Keratinocyte (primary cell): ENCODE results near the gene GSS. TPM values are rescaled to one million over a fixed set of nuclear protein-coding genes. Genes with fewer than 3 reads are reported as not detected.

Source experiments
- DNase-seq: peaks from one replicate; pipeline ENCODE4 v3.0.0-alpha.2; 2011; ENCODE audit warnings: low read depth, missing footprints, low spot score
- FAIRE-seq: peaks from 2 replicates; lab custom pipeline; 2011; peaks lifted over from hg19 to GRCh38; lab: Jason Lieb, UNC
- H2AFZ ChIP-seq: 2 replicates; pipeline ENCODE4 v1.6.0; 2012; ENCODE audit warnings: low read length, control low read depth, inconsistent platforms; ENCODE audit not compliant: control insufficient read depth
- H3K27ac ChIP-seq: 2 replicates; pipeline ENCODE4 v1.5.1; 2011; ENCODE audit warnings: low read length; ENCODE audit not compliant: control insufficient read depth, insufficient read depth
- H3K27me3 ChIP-seq: 3 replicates; pipeline ENCODE4 v1.6.0; 2011; ENCODE audit warnings: low read length; ENCODE audit not compliant: control insufficient read depth, insufficient read depth; ENCODE audit errors: extremely low read depth
- H3K36me3 ChIP-seq, 2 experiments: 2 replicates in 1 of 2; 3 replicates in 1 of 2; pipeline ENCODE4 v1.5.1; 2011; ENCODE audit warnings: low read length in 2 of 2, mild to moderate bottlenecking in 1 of 2; ENCODE audit not compliant: control insufficient read depth in 2 of 2, insufficient read depth in 2 of 2; ENCODE audit errors: extremely low read depth in 1 of 2
- H3K4me1 ChIP-seq: 3 replicates; pipeline ENCODE4 v1.5.1; 2011; ENCODE audit warnings: low read length; ENCODE audit not compliant: control insufficient read depth, insufficient read depth; ENCODE audit errors: extremely low read depth
- H3K4me2 ChIP-seq: 3 replicates; pipeline ENCODE4 v1.6.0; 2011; ENCODE audit warnings: low read depth, low read length; ENCODE audit not compliant: control insufficient read depth, insufficient read depth; ENCODE audit errors: extremely low read depth
- H3K4me3 ChIP-seq, 3 experiments: fragments of 200-600 bp in 1 of 3; sonication (generic) in 1 of 3; 2 replicates in 2 of 3; 3 replicates in 1 of 3; pipeline ENCODE4 v1.5.1; 2011 to 2016; ENCODE audit warnings: low read length in 3 of 3, mild to moderate bottlenecking in 3 of 3, control low read depth in 2 of 3, inconsistent platforms in 1 of 3, low read depth in 1 of 3, mixed read lengths in 1 of 3, mixed run types in 1 of 3, moderate library complexity in 1 of 3; ENCODE audit not compliant: control insufficient read depth in 2 of 3, insufficient read depth in 2 of 3; ENCODE audit errors: extremely low read depth in 1 of 3
- H3K79me2 ChIP-seq: 2 replicates; pipeline ENCODE4 v1.6.0; 2012; ENCODE audit warnings: low read length; ENCODE audit not compliant: control insufficient read depth, insufficient read depth
- H3K9ac ChIP-seq: 3 replicates; pipeline ENCODE4 v1.6.0; 2011; ENCODE audit warnings: low read length; ENCODE audit not compliant: control insufficient read depth, insufficient read depth; ENCODE audit errors: extremely low read depth
- H3K9me1 ChIP-seq: 3 replicates; pipeline ENCODE4 v1.6.0; 2011; ENCODE audit warnings: low read length; ENCODE audit not compliant: control insufficient read depth, insufficient read depth; ENCODE audit errors: extremely low read depth
- H3K9me3 ChIP-seq: 2 replicates; pipeline ENCODE4 v1.5.1; 2012; ENCODE audit warnings: low read depth, low read length; ENCODE audit not compliant: control insufficient read depth
- H4K20me1 ChIP-seq: 3 replicates; pipeline ENCODE4 v1.6.0; 2011; ENCODE audit warnings: low read length; ENCODE audit not compliant: control insufficient read depth, insufficient read depth; ENCODE audit errors: extremely low read depth
- EZH2 ChIP-seq: IDR thresholded peaks from one replicate; pipeline ENCODE4 v1.6.1; 2012; ENCODE audit warnings: inconsistent platforms, mild to moderate bottlenecking, low read length, moderate library complexity
- dilution Hi-C: fragments of 300-500 bp; cut with MboI; formaldehyde crosslinking; loops from one replicate; pipeline ENCODE4 v1.7.0; 2020; ENCODE audit warnings: low sequenced_read_pairs; ENCODE audit not compliant: extremely low pct_ligation_motif_present
- polyA plus RNA-seq, 5 experiments: library from polyadenylated mRNA; depleted of rRNA in 3 of 5; stranded (reverse) in 3 of 5; stranded (forward) in 1 of 5; unstranded in 1 of 5; fragments of >200 nt; gene quantifications; 1 replicate in 1 of 5; 2 replicates in 3 of 5; 3 replicates in 1 of 5; pipeline versions ENCODE4 v1.2.1 to v1.2.3, GENCODE V29; 2011 to 2012; ENCODE audit warnings: missing spikeins in 2 of 5, low read depth in 1 of 5, low replicate concordance in 1 of 5
- TF ChIP-seq, protein P1 (sequence below), 3 experiments: IDR thresholded peaks in 1 of 3; conservative IDR thresholded peaks in 1 of 3; optimal IDR thresholded peaks in 1 of 3; 2 replicates in 2 of 3; 3 replicates in 1 of 3; pipeline versions ENCODE3 to v1.5.1; 2011; ENCODE audit warnings: low read length in 3 of 3, mild to moderate bottlenecking in 3 of 3, moderate library complexity in 2 of 3, control low read depth in 1 of 3, inconsistent platforms in 1 of 3; ENCODE audit not compliant: insufficient read depth in 2 of 3; ENCODE audit errors: extremely low read depth in 1 of 3

GSS gene
- polyA plus RNA-seq, 1 donor (not counting 4 experiments of a cell fraction or from before 2014, with no cell fraction given) = 101 TPM

DNA sequence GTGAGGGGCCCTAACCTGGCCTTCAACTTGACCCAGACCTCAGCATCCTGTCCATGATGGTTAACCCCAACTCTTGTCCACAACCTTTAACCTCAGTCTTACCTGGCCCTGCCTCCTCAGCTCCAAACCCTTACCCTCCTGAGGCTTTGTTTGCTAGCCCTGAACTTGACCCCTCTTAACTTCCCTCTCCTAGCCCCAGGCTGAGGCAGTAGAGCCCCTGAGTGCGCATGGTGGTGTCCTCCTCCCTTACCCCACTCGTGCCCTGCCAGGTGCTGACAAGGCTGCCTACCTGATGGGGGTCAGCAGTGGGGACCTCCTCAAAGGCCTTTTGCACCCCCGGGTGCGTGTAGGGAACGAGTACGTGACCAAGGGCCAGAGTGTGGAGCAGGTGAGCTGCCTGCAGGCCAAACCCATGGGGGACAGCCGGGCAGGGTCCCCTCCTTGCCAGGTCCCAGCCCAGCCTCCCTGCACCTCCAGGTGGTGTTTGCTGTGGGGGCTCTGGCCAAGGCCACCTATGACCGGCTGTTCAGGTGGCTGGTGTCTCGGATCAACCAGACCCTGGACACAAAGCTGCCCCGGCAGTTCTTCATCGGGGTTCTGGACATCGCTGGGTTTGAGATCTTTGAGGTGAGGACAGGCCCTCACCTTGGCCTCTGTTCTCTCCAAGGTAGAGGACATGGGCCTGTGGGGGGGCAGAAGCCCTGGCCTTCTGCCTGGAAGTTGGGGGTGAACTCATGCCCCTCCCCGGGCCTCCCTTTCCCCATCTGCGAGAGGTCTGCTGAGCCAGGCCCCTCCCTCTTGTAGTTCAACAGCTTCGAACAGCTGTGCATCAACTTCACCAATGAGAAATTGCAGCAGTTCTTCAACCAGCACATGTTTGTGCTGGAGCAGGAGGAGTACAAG is 31.9 kb upstream of the GSS start:
- Histone ChIP-seq H3K4me2 (no peak overlapping the region), H3K36me3 (no peaks in the 10 kb centered on the region), H4K20me1 (no peaks in the 10 kb centered on the region), H3K9me3 (no peaks in the 10 kb centered on the region), H3K9ac (no peak overlapping the region), H3K27me3 (peaks cover 24% of the 10 kb centered on the region), H3K27ac (no peak overlapping the region), H3K4me3 (no peak overlapping the region), H3K4me1 (no peaks in the 10 kb centered on the region), H3K79me2 (no peaks in the 10 kb centered on the region), H2AFZ (no peak overlapping the region), H3K9me1 (no peaks in the 10 kb centered on the region)
- dilution Hi-C loops = no loop called here
- no peak for DNase-seq
- TF ChIP-seq, protein P1, sequence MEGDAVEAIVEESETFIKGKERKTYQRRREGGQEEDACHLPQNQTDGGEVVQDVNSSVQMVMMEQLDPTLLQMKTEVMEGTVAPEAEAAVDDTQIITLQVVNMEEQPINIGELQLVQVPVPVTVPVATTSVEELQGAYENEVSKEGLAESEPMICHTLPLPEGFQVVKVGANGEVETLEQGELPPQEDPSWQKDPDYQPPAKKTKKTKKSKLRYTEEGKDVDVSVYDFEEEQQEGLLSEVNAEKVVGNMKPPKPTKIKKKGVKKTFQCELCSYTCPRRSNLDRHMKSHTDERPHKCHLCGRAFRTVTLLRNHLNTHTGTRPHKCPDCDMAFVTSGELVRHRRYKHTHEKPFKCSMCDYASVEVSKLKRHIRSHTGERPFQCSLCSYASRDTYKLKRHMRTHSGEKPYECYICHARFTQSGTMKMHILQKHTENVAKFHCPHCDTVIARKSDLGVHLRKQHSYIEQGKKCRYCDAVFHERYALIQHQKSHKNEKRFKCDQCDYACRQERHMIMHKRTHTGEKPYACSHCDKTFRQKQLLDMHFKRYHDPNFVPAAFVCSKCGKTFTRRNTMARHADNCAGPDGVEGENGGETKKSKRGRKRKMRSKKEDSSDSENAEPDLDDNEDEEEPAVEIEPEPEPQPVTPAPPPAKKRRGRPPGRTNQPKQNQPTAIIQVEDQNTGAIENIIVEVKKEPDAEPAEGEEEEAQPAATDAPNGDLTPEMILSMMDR (optimal IDR thresholded peaks at IDR 0.05 in 1 of 3, IDR thresholded peaks at IDR 0.05 in 1 of 3, conservative IDR thresholded peaks at IDR 0.05 in 1 of 3; ENCODE audit: extremely low read depth in 1 of 3, insufficient read depth in 2 of 3, low read length in 3 of 3) = no peak
- TF ChIP-seq EZH2 = no peak
- FAIRE-seq = no peak

DNA sequence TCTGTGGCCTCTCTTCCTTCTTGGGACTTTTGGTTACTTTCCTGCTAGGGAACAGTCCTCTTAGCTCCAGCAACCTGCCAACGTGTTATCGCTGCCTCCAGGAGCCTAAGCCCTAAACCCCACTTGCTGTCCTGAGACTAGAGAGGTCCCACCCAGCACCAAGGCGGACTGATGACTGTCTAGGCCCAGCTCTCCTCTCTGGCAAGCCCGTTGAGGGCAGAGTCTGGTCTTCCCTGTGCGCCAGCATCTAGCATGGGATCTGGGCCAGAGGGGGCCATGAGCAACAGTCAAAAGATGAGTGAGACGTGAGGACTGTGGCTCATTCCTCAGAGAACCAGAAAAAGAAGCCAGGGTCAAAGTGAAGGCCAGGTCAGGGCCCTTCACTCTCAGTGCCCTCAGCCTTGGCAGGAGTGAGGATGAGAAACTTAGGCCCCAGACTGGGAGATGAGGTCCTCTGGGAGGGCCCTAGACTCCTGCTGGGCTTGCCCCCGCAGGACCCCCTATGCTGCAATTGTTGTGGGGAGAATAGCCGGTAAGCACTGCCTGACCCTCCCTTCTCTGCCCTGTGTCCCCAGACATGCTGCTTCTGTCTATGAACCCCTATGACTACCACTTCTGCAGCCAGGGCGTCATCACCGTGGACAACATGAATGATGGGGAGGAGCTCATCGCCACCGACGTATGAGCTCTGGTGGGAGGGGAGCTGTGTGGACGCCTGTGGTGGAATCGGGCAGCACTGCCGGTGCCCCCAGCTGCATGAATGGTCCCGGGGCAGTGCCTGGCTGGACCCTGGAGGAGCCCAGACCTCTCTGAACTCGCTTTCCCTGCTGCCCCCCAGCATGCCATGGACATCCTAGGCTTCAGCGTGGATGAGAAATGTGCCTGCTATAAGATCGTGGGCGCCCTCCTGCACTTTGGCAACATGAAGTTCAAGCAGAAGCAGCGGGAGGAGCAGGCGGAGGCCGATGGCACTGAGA is 31.0 kb upstream of the GSS start:
- no peaks in the 10 kb centered on the region for H3K9me1 ChIP-seq
- no peak for TF ChIP-seq EZH2
- TF ChIP-seq, protein P1 (optimal IDR thresholded peaks at IDR 0.05 in 1 of 3, IDR thresholded peaks at IDR 0.05 in 1 of 3, conservative IDR thresholded peaks at IDR 0.05 in 1 of 3; ENCODE audit: extremely low read depth in 1 of 3, insufficient read depth in 2 of 3, low read length in 3 of 3) = no peak
- H3K27me3 ChIP-seq = peaks cover 24% of the 10 kb centered on the region
- H3K79me2 ChIP-seq = no peaks in the 10 kb centered on the region
- H3K36me3 ChIP-seq = no peaks in the 10 kb centered on the region
- H3K9ac ChIP-seq = no peak overlapping the region
- no peak overlapping the region for H3K4me2 ChIP-seq
- DNase-seq = no peak
- no peak overlapping the region for H3K4me3 ChIP-seq
- no peak overlapping the region for H2AFZ ChIP-seq
- dilution Hi-C loops = no loop called here
- no peaks in the 10 kb centered on the region for H4K20me1 ChIP-seq
- FAIRE-seq = no peak
- no peak overlapping the region for H3K27ac ChIP-seq
- H3K9me3 ChIP-seq = no peaks in the 10 kb centered on the region
- H3K4me1 ChIP-seq = no peaks in the 10 kb centered on the region
